ENCODE measurements around the gene APOH. TPM values are rescaled to one million over a fixed set of nuclear protein-coding genes. Genes with fewer than 3 reads are reported as not detected.

APOH gene
- not detected in 2 replicates for polyA plus RNA-seq

GRCh38 chr17:66228887-66229782, at the start of gene APOH:
Gene APOH (minus strand): TSS chr17:66229415. CDS start chr17:66229379, 36 bp downstream.

GRCh38 chr17:66191593-66192377, 37.4 kb downstream of the APOH start, which contains the start of gene CEP112:
Gene CEP112 (minus strand): TSS chr17:66192133.

Other genes starting within 250 kb of the APOH start
- gene CEP112, start 37.3 kb downstream of the APOH start, polyA plus RNA-seq = 25.1 and 41.1 TPM in 2 replicates
- 7.6 and 8.0 TPM in 2 replicates for gene PRKCA, start 73.2 kb upstream of the APOH start, polyA plus RNA-seq